Measurements from ENCODE around the gene SYNE1. TPM values are rescaled to one million over a fixed set of nuclear protein-coding genes. Genes with fewer than 3 reads are reported as not detected.

Gene SYNE1
- total and polyA plus RNA-seq, 2 experiments from 2014 or later = 14.6 to 83.9 TPM

DNA sequence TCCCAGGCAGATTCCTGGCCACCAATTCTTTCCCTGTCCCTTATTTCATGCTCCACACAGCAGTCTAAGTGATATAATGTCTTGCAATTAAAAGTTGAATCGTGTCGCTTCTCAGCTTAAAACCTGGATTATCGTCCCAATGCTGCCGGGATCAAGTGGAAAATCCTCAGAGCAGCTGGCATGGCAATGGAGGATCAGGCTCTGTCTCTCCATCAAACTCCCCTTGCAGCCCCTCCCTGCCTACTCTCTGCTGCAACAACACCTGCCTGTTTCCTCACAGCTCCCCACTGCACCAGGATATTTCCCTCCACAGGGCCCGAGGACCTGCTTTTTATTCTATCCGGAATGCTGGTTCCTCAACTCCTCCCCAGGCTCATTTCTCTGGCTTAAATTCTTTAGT lies 277.1 kb downstream of the SYNE1 start:
- Histone ChIP-seq H3K27ac (no peak overlapping the region), H3K4me1 (ENCODE audit: low read depth) (no peaks in the 10 kb centered on the region)

DNA sequence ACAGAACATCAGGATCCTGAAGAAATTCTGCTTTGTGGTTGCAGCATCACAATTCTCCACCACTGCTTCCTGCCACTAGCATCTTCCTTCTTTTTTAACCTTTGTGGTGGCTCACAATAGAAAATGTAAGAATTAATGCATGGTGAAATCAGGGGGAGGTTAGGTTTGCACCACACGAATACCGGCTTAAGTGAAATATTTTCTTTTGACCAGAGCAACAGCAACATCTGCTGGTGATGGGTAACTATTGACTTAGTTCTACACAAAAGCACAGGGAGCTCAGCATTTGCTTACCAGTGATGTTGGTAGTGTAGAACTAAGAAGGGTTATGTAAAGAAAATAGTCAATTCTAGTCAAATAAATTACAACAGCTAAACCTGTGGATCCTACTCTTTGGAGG lies 280.5 kb downstream of the SYNE1 start:
- peak in 1 of 2 donors; percentile 73 for DNase-seq (ENCODE audit: low read depth in 1 of 2, low spot score in 1 of 2)
- no peaks in the 10 kb centered on the region for H3K27me3 ChIP-seq
- peaks cover 76% of the 10 kb centered on the region for H3K36me3 ChIP-seq
- H3K4me1 ChIP-seq (ENCODE audit: low read depth) = no peaks in the 10 kb centered on the region
- H3K27ac ChIP-seq = no peak overlapping the region
- no peaks in the 10 kb centered on the region for H3K9me3 ChIP-seq (ENCODE audit: low read depth)
- H3K4me3 ChIP-seq = no peak overlapping the region
- TF ChIP-seq, protein P1, sequence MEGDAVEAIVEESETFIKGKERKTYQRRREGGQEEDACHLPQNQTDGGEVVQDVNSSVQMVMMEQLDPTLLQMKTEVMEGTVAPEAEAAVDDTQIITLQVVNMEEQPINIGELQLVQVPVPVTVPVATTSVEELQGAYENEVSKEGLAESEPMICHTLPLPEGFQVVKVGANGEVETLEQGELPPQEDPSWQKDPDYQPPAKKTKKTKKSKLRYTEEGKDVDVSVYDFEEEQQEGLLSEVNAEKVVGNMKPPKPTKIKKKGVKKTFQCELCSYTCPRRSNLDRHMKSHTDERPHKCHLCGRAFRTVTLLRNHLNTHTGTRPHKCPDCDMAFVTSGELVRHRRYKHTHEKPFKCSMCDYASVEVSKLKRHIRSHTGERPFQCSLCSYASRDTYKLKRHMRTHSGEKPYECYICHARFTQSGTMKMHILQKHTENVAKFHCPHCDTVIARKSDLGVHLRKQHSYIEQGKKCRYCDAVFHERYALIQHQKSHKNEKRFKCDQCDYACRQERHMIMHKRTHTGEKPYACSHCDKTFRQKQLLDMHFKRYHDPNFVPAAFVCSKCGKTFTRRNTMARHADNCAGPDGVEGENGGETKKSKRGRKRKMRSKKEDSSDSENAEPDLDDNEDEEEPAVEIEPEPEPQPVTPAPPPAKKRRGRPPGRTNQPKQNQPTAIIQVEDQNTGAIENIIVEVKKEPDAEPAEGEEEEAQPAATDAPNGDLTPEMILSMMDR (IDR thresholded peaks at IDR 0.05; ENCODE audit: low read depth, low read length) = peak; percentile 53

More for the DNA sequence above, 277.1 kb downstream of the SYNE1 start:
- H3K36me3 ChIP-seq = peaks cover 64% of the 10 kb centered on the region
- no peak overlapping the region for H3K4me3 ChIP-seq
- no peaks in the 10 kb centered on the region for H3K9me3 ChIP-seq (ENCODE audit: low read depth)
- no peak for DNase-seq (ENCODE audit: low read depth in 1 of 2, low spot score in 1 of 2)
- H3K27me3 ChIP-seq = no peaks in the 10 kb centered on the region
- TF ChIP-seq, protein P1 (IDR thresholded peaks at IDR 0.05; ENCODE audit: low read depth, low read length) = no peak

DNA sequence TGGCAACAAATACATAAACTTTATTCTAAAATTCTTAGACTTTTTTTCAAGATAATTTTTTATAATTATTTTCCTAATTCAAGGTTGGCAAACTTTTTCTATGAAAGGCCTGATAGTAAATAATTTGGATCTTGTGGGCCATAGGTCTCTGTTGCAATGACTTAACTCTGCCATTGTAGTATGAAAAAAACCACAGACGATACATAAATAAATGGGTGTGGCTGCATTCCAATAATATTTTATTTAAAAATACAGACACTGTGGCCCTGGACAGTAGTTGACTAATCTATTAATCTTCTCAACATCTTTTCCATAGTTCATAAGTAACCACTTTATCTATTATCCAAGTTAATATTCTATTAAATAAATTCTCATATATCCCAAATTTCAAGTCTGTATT lies 281.1 kb downstream of the SYNE1 start:
- DNase-seq (ENCODE audit: low read depth in 1 of 2, low spot score in 1 of 2) = no peak
- no peak overlapping the region for H3K4me3 ChIP-seq
- peaks cover 3% of the 10 kb centered on the region for H3K4me1 ChIP-seq (ENCODE audit: low read depth)
- H3K27me3 ChIP-seq = no peaks in the 10 kb centered on the region
- H3K36me3 ChIP-seq = peaks cover 70% of the 10 kb centered on the region
- H3K27ac ChIP-seq = no peak overlapping the region
- TF ChIP-seq, protein P1 (IDR thresholded peaks at IDR 0.05; ENCODE audit: low read depth, low read length) = no peak
- no peaks in the 10 kb centered on the region for H3K9me3 ChIP-seq (ENCODE audit: low read depth)

DNA sequence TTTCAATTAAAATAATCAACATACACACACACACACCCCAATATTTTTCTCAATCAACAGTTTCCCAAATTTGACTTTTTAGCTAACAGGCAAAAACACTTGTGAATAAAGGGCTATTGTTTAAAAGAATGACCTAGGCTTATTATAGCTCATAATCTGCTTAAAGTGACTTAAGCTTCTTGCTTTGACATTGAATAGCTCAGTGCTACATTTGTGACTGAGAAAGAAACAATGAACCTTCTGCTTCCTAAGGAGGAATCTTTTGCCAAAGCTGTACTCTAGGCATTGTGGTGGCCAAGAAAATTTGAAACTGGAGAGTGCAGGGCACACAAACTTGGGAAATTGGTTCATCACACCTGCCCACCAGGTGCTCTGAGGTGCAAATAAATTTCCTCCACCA lies 282.0 kb downstream of the SYNE1 start:
- Histone ChIP-seq H3K4me3 (no peak overlapping the region), H3K27me3 (no peaks in the 10 kb centered on the region), H3K27ac (no peak overlapping the region), H3K36me3 (peaks cover 67% of the 10 kb centered on the region), H3K4me1 (ENCODE audit: low read depth) (peaks cover 5% of the 10 kb centered on the region), H3K9me3 (ENCODE audit: low read depth) (no peaks in the 10 kb centered on the region)
- TF ChIP-seq, protein P1 (IDR thresholded peaks at IDR 0.05; ENCODE audit: low read depth, low read length) = no peak
- DNase-seq (ENCODE audit: low read depth in 1 of 2, low spot score in 1 of 2) = no peak

DNA sequence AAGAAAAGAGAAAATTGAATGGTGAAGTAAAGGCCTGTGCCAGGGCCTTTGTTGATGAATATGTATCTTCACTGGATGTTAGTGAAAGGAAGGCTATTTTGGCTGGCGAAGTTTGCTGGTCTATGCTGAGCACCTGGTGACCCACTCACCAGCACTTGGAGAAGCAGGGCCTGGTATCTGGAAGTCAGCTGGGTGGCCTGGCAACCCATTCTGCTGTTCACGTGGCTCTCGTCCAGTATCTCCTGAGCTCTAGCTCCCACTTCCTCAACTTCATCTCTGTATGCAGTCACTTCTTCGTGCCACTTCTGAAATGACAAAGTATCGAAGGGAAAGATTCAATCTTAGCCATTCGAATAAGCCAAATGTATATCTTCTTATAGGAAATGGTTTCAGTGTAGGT lies 283.7 kb downstream of the SYNE1 start:
- Histone ChIP-seq H3K36me3 (peaks cover 66% of the 10 kb centered on the region), H3K4me3 (no peak overlapping the region), H3K9me3 (ENCODE audit: low read depth) (no peaks in the 10 kb centered on the region), H3K27me3 (no peaks in the 10 kb centered on the region), H3K27ac (no peak overlapping the region), H3K4me1 (ENCODE audit: low read depth) (peaks cover 5% of the 10 kb centered on the region)
- TF ChIP-seq, protein P1 (IDR thresholded peaks at IDR 0.05; ENCODE audit: low read depth, low read length) = no peak
- no peak for DNase-seq (ENCODE audit: low read depth in 1 of 2, low spot score in 1 of 2)

DNA sequence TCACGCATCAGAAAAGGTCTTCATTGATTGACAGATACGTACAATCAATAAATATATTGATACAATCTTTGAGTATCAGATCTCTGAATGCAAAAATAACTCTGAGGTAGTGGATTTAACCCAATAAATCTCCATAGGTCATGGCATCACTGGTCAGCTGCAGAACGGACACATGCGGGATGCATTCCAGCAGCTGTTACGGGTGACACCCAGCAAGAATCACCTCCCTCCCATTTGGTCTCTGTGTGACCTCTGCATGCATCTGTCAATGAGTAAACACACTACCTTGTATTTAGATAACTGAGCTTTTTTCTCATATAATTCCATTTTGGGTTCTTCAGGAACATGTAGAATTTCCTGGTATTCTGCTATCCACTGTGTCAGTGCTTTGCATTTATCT lies 285.4 kb downstream of the SYNE1 start:
- peaks cover 5% of the 10 kb centered on the region for H3K4me1 ChIP-seq (ENCODE audit: low read depth)
- no peak for DNase-seq (ENCODE audit: low read depth in 1 of 2, low spot score in 1 of 2)
- H3K36me3 ChIP-seq = peaks cover 54% of the 10 kb centered on the region
- no peak overlapping the region for H3K27ac ChIP-seq
- no peak overlapping the region for H3K4me3 ChIP-seq
- H3K27me3 ChIP-seq = no peaks in the 10 kb centered on the region
- TF ChIP-seq, protein P1 (IDR thresholded peaks at IDR 0.05; ENCODE audit: low read depth, low read length) = no peak
- no peaks in the 10 kb centered on the region for H3K9me3 ChIP-seq (ENCODE audit: low read depth)

Data from cardiac muscle cell (in vitro differentiated cells and primary cell).